Glomerular endothelial cell (primary cell): ENCODE data around the gene RHBDL1. TPM values are rescaled to one million over a fixed set of nuclear protein-coding genes. Genes with fewer than 3 reads are reported as not detected.
A peak's percentile ranks its signal among the peaks of the same experiment; 100 is the strongest.

Experiments
- DNase-seq: peaks from one replicate; pipeline ENCODE4 v3.0.0-alpha.2; 2011; ENCODE audit warnings: low read depth, low spot score; ENCODE audit errors: extremely low read depth
- total RNA-seq: library from RNA; depleted of rRNA; stranded (reverse); fragments of >200 nt; gene quantifications from 2 replicates; pipeline ENCODE4 v1.2.3, GENCODE V29; 2015

RHBDL1 gene
- total RNA-seq, 1 donor from 2014 or later = 1.6 TPM

DNA sequence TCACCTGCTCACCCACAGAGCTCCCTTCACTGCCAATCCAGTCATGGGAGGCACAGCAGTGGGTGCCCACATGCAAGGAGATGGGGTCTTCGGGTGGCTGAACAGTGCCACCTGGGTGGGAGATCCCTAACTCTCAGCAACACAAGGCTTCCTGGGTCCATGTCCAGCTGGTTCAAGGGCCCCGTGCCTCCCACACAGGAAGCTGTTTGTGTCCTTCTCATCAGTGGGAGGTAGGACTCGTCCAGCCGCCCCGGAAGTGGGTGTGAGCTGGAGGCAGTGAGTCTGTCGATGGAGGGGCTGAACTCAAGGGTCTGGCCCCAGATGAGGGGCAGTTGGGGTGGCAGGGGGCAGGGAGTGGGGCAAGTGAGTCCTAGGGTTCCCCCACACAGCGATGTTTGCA is 28.6 kb downstream of the RHBDL1 start:
- no peak for DNase-seq

DNA sequence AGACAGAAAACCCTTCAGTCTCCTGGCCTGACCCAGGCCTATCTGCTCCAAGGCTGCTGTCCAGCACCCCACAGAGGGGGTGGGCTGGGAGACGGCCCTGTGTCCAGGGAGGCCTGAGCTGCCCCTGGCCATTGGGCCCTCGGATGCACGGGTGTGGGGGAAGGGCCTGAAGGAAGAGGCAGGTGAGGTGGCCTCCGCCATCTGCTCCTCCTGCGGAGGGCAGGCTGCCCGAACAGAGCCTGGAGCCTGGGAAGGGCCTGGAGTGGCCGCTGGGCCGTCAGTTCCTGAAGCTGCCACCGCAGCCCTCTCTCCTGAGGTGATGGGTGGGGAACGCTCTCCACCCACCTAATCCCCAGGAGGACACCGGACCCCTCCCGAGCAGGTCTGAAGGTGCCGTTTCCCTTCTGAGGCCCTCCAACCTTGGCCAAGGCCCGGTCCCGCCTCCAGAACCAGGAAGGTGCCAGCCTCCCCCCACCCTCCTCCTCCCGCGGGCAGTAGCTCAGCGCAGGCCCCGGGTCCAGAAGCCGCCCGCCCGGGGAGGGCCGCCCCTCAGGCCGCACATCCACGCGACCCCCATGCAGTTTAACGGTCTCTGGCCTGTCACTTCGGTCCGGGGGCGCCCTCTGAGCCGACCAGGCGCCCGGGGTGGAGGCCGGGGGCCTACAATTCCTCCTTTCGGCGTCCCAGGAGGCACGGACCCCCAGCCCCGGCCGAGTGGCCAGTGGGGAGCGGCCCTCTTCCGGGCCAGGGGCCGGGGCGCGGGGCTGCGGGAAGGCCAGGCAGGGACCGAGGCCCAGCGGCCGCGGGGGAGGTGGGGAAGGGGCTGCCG is 29.3 kb downstream of the RHBDL1 start:
- DNase-seq = no peak

DNA sequence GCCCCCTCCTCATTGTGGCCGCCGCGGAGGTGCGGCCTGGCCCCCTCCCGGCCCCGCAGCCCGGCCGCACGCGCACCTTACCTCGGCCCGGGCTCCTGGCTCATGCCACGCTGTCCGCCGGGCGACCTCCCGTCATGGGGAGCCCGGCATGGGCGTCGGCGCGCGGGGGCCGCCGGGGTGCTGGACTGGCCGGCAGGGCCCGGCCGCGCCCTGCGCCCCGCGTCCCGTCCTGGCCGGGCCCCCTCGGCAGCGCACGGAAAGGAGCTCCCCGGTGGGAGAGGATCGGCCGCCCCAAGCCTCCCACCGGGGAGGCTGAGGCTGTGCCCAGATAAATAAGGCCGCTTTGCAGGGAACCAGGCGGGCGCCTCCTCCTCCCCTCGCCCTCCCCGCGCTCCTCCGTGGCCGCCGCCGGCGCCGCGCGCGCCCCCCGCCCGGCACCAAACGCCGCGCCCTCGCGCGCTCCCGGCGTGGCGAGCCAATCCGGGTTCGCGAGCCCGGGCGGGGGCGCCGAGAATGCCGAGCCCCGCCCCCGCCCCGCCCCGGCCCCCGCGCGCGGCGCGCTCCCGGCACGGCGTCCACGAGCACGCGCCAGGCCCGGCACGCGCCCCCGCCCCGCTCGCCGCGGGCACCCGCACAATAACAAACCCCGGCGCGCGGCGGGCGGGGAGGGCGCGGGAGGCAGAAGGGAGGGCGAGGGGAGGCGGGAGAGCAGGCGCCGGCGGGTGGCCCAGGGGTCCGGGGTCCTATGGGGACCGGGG is 30.1 kb downstream of the RHBDL1 start, which contains the start of gene FBXL16:
Gene FBXL16 (minus strand): TSS at position 371 of the 758 bp plus-strand sequence. CDS start 8,396 bp downstream, outside the sequence.
- no peak for DNase-seq

DNA sequence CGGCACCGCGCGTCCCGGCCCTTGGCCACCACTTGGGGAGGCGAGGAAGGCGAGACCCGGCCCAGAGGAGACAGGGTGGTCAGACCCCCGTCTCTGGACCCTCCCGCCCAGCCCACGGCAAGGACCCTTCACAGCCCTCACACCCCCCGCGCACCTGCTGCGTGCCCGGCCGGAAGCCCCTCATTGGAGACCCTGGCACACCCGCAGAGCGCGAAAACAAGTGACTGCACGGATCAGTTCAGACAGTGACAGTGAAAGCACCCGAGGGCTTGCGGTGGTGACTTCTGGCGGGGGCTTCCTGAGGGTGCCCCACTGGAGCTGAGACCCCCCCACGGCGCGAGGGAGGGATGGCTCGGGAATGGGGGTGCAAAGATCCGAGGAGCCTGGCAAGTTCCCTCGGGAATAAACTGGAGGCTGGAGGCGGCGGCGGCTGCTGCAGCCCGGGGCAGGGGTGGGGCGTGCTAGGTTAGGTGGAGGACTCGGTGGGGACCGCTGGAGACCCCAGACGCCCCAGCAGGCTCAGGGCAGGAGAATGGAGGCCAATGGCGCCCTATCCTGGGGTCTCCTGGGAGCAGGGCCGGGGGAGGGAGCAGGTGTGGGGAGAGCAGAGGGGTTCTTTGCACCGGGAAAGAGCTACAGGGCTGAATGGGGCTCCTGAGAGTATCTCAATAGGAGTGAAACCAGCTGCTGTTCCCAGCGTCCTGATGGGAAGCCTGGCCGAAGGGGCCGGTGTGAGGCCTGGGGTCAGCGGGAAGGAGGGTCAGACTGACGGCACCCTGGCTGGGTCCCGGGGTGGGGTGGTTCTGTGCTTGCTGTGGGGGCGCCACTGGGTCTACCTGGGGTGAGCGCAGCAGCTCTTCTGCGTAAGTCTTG is 31.0 kb downstream of the RHBDL1 start:
- no peak for DNase-seq

DNA sequence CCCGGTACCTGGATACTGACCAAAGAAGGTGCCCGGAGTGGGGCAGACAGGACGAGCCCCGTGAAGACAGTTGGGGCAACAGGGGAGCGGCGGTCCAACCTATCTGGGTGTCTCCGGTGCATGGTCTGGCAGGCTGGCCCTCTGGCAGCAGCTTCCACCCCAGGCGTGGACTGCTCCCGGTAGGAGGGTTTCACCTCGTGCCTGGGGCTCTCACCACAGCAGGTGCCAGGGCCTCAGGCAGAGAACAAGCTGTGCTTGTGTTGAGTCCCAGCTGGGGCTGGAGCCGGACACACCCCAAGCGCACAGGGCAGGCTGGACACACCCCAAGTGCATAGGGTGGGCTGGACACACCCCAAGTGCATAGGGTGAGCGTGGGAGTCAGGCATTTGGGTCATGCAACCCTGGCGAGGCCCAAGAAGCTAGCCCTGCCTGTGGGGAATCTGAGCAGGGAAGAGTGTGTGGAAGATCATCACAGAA is 31.6 kb downstream of the RHBDL1 start:
- no peak for DNase-seq

DNA sequence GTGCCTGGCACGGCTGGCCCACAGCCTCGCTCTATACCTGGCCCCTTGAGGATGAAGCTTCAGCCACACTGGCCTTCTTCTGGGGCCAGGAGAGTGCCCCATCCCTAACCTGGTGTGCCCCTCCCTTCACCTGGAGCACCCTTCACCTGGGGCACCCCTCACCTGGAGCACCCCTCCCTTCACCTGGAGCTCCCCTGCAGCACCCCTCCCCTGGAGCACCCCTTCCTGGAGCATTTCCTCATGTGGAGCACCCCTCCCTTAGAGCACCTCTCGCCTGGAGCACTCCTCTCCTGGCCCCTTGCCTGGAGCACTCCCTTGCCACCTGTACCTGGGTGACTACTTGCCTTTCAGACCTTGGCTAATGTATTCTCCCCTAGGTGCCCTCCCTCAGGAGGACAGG is 32.5 kb downstream of the RHBDL1 start:
- no peak for DNase-seq

DNA sequence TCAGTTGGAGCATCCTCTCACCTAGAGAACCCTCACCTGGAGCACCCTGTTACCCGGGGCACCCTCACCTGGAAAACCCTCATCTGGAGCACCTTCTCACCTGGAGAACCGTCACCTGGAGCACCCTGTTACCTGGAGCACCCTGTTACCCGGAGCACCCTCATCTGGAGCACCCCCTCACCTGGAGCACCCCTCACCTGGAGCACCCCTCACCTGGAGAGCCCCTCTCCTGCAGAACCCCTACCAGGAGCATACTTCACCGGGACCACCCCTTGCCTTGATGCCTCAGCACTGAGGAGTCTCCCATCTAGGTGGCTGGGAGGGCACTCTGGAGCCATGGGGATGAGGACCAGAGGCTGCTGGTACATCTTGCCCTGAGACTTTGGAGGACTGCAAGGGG is 33.5 kb downstream of the RHBDL1 start:
- DNase-seq = no peak

DNA sequence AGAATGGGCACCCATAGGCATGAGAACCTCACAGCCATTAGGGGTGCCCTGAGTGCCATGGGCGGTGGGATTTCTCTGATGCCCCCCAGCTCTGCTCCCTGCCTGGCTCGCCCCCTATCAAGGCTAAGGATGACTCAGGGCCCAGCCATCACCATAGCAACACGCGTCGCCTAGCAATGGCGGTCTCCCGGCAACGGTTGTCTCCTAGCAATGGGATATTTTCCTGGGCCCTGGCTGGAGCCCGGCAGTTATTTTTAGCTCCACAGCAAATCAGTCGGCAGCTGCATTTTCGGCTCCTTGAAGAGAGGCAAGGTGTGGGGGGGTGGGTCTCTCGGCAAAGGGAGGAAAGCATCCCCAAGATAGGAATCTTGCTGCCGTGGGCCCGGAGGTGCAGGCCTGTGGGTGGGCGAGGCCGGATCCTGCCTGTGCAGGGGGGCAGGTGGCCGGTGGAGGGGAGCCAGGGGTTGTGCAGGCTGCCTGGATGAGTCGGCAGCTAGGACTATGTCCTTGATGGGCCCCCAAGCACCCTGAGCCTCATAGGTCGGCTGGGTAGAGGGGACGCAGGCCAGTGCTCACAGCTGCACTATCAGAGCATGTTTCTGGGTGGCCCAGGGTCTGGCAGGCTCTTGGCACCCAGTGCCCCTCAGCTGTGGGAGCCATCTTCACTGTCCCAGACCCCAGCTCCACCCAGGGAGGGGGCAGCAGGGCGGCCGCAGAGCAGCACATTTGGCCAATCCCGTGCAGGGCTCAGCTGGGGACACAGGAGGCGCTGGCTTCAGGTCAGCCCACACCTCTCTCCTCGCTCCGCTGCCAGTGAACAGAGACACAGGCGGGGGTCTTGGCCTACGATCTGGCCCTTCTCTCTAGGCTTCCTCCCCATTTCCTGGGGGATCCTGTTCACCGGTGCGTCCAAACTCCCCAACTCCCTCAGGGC is 34.4 kb downstream of the RHBDL1 start:
- DNase-seq = no peak

DNA sequence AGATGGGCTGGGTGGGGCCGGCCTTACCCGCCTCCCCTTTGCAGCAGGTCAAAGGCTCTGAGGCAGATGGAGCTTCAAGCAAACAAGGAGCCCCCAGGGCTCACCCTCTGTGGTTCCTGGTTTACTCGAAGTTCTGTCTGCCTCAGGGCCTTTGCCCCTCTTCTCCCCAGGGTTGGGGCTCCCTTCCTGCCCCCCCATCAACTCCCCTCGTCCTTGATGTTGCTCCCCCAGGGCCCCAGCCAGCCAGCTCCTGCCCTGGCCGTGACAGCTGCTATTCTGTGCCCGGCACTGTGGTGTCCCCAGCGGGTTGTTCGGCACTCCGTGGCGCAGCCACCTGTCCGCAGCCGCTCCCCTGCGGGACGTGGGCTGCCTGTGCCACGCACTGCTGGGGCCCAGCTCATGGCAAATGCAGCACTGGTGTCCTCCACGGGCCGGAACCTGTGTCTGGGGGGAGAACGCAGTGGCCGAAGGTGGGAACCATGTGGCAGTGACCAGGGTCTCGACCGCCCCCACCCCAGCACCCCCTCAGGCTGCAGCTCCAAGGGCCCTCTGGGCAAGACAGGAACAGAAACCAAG is 35.1 kb downstream of the RHBDL1 start:
- DNase-seq = no peak

DNA sequence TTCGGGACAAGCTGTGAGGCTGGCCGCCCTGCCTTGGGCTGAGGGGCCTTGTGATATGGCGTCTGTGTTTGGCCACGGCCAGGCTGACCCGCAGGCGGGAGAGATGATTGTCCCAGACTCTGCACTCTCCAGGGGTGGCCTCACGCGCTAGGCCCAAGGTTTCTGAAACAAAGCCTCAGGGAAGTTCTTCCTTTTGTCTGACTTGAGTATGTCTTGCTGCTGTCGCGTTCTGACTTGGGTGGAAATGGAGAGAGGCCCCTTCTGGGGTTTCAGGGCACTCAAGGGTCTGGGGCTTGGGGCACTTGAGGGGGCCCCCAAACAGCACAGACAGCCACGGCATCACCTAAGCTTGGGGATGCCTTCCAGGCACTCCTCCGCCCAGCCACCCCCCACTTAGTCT is 35.6 kb downstream of the RHBDL1 start:
- no peak for DNase-seq

DNA sequence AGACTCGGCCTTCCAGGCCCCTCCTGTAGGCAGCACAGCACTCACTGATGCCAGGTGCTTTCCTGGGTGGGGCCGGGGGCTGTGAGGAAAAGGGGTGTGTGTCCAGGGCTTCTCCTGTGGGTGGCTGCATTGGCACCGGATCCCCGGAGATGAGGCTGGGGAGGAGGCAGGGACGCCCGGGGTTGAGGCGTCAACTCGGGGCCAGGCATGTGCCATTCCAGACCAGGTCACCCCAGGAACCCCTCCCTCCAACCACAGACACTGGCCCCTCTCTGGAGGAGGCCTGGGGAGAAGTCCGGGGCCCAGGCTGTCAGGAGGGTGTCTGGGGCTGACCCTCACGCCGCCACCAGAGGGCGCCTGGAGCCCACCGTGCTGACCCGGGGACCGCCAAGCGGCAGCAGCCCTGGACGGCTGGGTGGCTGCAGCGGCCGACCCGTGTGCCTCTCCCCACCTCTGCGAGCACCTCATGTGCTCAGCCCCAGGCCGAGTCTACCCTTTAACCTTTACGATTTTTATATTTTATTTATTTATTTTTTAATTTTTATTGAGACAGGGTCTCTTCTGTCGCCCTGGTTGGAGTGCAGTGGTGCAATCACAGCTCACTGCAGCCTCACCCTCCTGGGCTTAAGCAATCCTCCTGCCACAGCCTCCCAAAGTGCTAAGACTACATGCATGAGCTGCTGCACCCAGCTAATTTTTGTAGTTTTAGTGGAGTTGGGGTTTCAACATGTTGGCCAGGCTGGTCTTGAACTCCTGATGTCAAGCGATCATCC is 36.3 kb downstream of the RHBDL1 start:
- DNase-seq = no peak

DNA sequence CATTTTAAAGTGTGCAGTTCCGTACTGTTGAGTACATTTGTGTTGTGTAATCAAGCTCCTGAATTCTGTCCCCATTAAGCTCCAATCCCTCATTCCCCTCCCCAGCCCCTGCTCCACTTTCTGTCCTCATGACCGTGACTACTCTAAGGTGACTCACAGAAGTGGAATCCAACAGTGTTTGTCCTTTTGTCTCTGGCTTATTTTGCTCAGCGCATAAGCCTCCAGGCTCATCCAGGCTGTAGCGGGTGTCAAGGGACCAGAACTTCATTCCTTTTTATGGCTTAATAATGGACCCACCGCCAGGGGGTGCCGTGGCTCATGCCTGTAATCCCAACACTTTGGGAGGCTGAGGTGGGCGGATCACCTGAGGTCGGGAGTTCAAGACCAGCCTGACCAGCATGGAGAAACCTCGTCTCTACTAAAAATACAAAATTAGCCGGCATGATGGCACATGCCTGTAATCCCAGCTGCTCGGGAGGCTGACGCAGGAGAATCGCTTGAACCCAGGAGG is 37.3 kb downstream of the RHBDL1 start:
- peak; percentile 48 for DNase-seq

DNA sequence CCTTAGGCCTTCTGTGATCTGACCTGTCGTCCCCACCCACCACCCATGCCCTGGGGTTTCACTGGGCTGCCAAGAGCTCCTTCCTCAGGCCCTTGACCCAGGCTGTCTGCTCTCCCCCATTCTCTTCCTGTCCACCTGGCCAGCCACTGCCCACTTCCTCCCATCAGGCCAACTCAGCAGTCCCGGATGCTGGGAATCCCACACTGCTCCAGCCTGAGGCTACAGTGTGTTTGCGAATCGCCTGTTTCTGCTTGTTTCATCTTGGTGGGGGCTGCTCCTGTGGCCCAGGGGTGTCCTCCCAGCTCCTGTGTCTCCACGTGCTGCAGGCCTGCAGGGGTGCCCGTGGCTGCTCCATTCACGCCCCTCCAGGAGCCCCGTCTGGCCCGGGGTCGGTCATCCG is 38.6 kb downstream of the RHBDL1 start:
- DNase-seq = no peak

DNA sequence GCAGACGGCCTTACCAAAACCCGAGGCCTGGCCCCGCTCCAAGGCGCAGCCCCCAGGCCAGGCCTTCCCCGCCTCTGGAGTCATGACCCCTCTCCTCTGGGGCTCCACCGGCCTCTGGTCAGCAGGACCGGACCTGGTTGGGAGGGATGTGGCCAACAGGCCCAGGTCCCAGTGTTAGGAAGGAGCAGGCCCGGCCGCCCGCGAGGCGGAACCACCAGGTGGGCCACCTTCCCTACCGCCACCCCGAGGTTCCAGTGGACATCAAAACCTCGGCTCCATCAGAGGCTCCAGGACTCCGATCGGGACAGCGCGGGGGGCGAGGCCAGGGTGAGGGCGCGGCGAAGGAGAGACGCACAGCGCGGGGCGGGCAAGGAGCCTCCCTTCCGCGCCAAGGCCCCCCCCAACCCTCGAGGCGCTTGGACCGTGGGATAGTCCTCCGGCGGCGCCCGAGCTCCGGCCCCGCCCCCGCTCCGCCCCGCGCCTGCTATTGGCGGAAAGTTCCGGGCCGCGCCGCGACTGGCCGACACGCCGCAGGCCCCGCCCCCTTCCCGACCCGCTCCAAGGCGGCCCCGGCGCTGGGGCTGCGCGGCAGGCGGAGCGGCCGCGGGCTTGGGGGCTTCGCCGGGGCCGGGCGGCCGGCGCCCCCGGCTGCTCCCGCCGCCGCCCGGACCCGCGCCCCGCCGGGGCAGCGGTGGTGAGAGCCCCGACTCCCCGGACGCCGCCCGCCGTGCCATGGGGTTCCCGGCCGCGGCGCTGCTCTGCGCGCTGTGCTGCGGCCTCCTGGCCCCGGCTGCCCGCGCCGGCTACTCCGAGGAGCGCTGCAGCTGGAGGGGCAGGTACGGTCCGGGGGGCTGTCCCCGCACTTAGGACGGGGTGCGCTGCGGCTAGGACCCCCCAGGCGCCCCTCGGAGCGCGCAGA is 39.3 kb downstream of the RHBDL1 start, which contains the start of gene METRN:
Gene METRN (plus strand): TSS at position 561 of the 919 bp plus-strand sequence. CDS start 172 bp downstream, at position 733.
- no peak for DNase-seq

DNA sequence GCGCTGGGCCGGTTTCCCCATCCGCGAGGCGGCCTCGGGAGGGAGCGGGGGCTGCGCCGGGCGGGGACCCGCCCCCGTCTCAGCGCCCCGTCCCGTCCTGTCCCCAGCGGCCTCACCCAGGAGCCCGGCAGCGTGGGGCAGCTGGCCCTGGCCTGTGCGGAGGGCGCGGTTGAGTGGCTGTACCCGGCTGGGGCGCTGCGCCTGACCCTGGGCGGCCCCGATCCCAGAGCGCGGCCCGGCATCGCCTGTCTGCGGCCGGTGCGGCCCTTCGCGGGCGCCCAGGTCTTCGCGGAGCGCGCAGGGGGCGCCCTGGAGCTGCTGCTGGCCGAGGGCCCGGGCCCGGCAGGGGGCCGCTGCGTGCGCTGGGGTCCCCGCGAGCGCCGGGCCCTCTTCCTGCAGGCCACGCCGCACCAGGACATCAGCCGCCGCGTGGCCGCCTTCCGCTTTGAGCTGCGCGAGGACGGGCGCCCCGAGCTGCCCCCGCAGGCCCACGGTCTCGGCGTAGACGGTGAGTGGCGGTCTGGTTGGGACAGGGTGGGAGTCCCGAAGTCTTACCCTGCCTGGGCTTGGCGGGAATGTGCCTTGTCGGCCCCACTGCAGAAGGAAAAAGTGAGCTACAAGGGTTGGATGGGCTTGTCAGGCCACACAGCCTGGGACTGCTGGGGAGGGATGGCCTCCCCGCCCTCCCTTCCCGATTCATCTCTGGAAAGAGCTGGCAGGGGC is 40.2 kb downstream of the RHBDL1 start:
- DNase-seq = no peak

DNA sequence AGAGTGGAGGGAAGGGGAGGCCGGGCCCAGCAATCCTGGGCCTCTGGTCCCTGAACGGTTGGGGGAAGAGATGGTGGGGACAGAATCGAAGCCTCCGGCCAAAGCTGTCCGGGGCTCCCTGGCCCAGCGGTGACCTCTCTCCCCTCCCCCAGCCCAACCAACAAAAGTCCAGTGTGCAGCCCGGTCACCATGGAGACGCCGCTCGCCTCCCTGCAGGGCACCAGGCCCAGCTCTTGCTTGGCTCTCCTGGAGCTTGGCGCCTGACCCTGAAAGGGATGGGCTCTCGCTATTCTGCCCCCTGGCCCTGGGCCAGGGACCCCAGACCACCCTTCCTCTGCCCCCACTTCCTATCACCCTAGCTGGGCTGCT is 40.7 kb downstream of the RHBDL1 start:
- DNase-seq = no peak
